ENCODE results near the gene TMEM222.

GRCh38 chr1:27355683-27356082, 33.7 kb downstream of the TMEM222 start:
- no peak for TF ChIP-seq EZH2 (IDR thresholded peaks at IDR 0.05; ENCODE audit: low read length)
- no peak for TF ChIP-seq CTCF (optimal IDR thresholded peaks at IDR 0.05 in 1 of 3, IDR thresholded peaks at IDR 0.05 in 1 of 3, conservative IDR thresholded peaks at IDR 0.05 in 1 of 3; ENCODE audit: extremely low read depth in 1 of 3, insufficient read depth in 2 of 3, low read length in 3 of 3)

Measured in keratinocyte (primary cell).